ENCODE results near the gene TMPRSS6.

TMPRSS6 gene

DNA sequence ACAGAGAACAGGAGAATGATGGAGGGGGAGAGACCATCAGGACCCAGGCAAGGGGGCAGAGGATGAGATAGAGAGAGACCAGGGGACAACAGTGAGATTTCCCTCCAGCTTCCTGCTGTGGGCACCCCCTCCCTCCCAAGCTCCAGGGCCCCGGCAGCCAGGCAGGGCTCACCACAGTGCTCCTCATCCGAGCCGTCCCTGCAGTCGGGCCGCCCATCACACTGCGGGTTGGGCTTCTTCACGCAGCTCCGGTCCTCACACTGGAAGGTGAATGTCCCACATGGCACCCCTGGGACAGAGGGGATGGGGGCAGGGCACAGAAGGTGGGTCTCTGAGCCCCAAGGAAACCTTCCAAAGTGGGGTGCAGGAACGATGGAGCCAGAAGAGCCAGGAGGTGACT lies 38.8 kb downstream of the TMPRSS6 start:
- in situ Hi-C loops (cut with MboI; ENCODE audit: low sequenced_read_pairs, unreplicated experiment), result no loop called here
- TF ChIP-seq, protein P1, sequence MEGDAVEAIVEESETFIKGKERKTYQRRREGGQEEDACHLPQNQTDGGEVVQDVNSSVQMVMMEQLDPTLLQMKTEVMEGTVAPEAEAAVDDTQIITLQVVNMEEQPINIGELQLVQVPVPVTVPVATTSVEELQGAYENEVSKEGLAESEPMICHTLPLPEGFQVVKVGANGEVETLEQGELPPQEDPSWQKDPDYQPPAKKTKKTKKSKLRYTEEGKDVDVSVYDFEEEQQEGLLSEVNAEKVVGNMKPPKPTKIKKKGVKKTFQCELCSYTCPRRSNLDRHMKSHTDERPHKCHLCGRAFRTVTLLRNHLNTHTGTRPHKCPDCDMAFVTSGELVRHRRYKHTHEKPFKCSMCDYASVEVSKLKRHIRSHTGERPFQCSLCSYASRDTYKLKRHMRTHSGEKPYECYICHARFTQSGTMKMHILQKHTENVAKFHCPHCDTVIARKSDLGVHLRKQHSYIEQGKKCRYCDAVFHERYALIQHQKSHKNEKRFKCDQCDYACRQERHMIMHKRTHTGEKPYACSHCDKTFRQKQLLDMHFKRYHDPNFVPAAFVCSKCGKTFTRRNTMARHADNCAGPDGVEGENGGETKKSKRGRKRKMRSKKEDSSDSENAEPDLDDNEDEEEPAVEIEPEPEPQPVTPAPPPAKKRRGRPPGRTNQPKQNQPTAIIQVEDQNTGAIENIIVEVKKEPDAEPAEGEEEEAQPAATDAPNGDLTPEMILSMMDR (IDR thresholded peaks at IDR 0.05; ENCODE audit: borderline replicate concordance, control extremely low read depth, extremely low read depth, insufficient read depth, missing control alignments), result no peak
- no peak for DNase-seq (ENCODE audit: low spot score)

DNA sequence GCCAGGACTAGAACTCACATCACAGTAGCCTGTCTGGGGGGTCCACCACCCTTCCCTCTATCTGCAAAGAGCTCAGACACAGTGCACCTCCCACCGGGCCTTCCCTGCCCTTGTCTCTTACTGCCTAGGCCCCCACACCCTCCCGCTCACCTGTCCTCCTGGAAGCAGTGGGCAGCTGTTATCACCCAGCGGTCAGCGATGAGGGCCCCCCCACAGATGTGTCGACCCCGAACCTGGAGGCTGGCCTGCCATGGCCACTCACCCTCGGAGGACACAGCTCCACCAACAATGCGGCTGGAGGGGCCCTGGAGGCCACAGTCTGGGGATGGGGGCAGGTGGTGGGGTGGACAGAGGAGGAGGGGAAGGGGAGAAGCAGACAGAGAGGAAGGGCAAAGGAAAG lies 39.2 kb downstream of the TMPRSS6 start:
- TF ChIP-seq, protein P1 (IDR thresholded peaks at IDR 0.05; ENCODE audit: borderline replicate concordance, control extremely low read depth, extremely low read depth, insufficient read depth, missing control alignments), result no peak
- in situ Hi-C loops (cut with MboI; ENCODE audit: low sequenced_read_pairs, unreplicated experiment), result no loop called here

DNA sequence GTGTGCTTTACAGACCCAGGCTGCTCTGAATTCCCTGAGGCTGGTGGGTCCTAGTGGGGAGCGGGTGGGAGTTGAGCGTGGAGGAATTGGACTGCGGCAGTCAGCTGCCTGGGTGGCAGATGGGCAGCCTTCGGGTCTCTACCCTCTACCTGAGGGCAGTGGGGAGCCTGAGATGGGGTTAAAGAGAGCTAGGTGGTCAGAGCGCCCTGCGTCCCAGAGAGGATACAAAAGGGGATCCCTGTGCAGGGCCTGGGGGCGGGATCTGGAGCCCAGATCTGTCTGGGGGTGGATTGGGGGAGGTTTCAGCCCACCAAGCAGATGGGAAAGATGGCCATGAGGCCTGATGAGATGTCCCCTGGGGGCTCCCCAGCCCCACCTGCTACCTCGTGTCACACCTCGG lies 39.8 kb downstream of the TMPRSS6 start:
- TF ChIP-seq, protein P1 (IDR thresholded peaks at IDR 0.05; ENCODE audit: borderline replicate concordance, control extremely low read depth, extremely low read depth, insufficient read depth, missing control alignments), result no peak
- DNase-seq (ENCODE audit: low spot score), result no peak
- in situ Hi-C loops (cut with MboI; ENCODE audit: low sequenced_read_pairs, unreplicated experiment), result no loop called here

More for the DNA sequence above, 39.2 kb downstream of the TMPRSS6 start:
- no peak for DNase-seq (ENCODE audit: low spot score)

DNA sequence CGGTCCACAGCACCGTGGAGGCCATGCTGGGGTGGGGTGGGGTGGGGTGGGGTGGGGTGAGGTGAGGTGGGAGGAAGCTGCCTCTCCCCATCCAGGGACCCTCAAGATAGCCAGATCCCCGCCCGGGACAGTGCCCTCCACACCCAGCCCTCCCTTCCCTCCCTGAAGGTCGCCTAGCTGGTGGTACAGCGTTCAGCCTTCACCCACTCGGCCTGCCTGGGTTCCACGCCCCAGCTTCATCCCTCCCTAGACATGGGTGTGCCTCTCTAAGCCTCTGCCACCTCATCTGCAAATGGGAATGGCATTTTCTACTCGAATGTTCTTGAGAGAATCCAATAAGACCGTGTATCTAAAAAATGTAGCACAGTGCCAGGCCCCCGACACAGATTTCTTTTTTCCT lies 40.2 kb downstream of the TMPRSS6 start:
- DNase-seq (ENCODE audit: low spot score), result no peak
- TF ChIP-seq, protein P1 (IDR thresholded peaks at IDR 0.05; ENCODE audit: borderline replicate concordance, control extremely low read depth, extremely low read depth, insufficient read depth, missing control alignments), result no peak
- in situ Hi-C loops (cut with MboI; ENCODE audit: low sequenced_read_pairs, unreplicated experiment), result no loop called here

DNA sequence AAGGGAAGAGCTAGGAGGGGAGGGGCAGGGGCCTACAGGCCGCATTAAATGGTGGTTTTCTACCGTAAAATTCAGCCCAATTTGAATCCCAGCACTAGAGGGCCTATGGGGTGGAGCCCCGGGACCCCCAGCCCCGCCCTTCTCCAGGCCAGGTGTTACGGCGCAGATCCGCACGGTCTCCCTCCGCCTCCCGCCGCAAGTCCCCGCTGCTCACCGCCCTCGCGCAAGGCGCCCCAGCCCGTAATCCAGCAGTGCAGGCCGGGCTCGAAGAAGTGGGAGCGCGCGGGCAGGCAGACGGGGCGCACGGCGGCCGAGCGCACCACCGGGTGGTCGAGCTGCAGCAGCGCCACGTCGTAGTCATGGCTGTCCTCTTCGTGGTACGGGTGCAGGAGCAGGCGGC lies 40.7 kb downstream of the TMPRSS6 start:
- DNase-seq (ENCODE audit: low spot score), result no peak
- in situ Hi-C loops (cut with MboI; ENCODE audit: low sequenced_read_pairs, unreplicated experiment), result no loop called here
- TF ChIP-seq, protein P1 (IDR thresholded peaks at IDR 0.05; ENCODE audit: borderline replicate concordance, control extremely low read depth, extremely low read depth, insufficient read depth, missing control alignments), result no peak

DNA sequence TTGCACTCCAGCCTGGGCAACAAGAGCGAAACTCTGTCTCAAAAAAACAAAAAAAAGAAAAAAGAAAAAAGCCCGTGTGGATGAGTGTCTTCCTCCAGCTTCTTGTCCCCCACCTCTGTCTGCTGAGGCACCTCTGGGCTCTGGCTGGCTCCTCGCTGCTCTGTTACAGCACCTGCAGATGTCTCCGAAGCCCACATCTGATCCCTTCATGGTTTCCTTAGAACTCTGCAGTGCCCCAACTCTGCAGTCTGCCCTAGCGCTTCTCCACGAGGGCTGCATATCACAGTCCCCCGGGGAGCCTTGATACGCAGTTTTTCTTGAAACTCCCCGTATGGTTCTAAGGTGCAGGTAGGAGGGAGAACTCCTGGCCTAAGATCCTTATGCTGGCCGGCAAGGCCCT lies 42.1 kb downstream of the TMPRSS6 start:
- in situ Hi-C loops (cut with MboI; ENCODE audit: low sequenced_read_pairs, unreplicated experiment), result no loop called here
- TF ChIP-seq, protein P1 (IDR thresholded peaks at IDR 0.05; ENCODE audit: borderline replicate concordance, control extremely low read depth, extremely low read depth, insufficient read depth, missing control alignments), result no peak
- no peak for DNase-seq (ENCODE audit: low spot score)

DNA sequence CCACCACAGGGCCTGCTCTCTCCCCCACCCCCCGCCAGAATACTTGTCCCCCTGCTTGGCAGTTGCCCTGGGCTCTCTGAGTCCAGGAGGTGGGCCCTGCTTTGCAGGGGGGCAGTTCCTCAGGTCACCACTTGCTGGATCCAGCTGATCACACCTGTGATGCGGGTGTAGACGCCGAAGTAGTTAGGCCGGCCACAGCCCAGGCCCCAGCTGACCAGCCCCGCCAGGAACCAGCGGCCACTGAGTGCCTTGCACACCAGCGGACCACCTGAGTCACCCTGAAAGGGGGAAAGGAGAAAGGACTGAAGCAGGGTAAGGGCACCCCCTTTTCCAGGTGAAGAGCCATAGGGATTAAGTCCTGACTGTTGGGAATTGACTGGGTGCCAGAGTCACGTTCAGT lies 43.6 kb downstream of the TMPRSS6 start:
- in situ Hi-C loops (cut with MboI; ENCODE audit: low sequenced_read_pairs, unreplicated experiment), result no loop called here
- TF ChIP-seq, protein P1 (IDR thresholded peaks at IDR 0.05; ENCODE audit: borderline replicate concordance, control extremely low read depth, extremely low read depth, insufficient read depth, missing control alignments), result no peak
- DNase-seq (ENCODE audit: low spot score), result no peak

Measured in GM13976 (cell line).